Epithelial cell of esophagus (primary cell): ENCODE results near the gene TIMM22.
A peak's percentile ranks its signal among the peaks of the same experiment; 100 is the strongest.
"Not testable (repeated sequence)": the region's sequence is repeated elsewhere in the genome, so short reads cannot be mapped to it uniquely, and the experiment has no call there.

ENCODE experiments used
- DNase-seq: peaks from one replicate; pipeline ENCODE4 v3.0.0; 2010; ENCODE audit warnings: low read depth
- H3K4me3 ChIP-seq: 2 replicates; pipeline ENCODE4 v1.5.1; 2011; ENCODE audit warnings: mild to moderate bottlenecking, low read length, control low read depth
- CTCF ChIP-seq: IDR thresholded peaks from 2 replicates; pipeline ENCODE4 v1.5.1; 2011; ENCODE audit warnings: low read depth, mild to moderate bottlenecking, low read length, control low read depth, inconsistent platforms; ENCODE audit not compliant: insufficient read depth; ENCODE audit errors: missing control alignments

Gene TIMM22

GRCh38 chr17:1039511-1040215 lies 42.7 kb downstream of the TIMM22 start:
- no peak overlapping the region for H3K4me3 ChIP-seq
- TF ChIP-seq CTCF = no peak
- peak; percentile 15 for DNase-seq

- no peak for DNase-seq
- no peak for TF ChIP-seq CTCF
- H3K4me3 ChIP-seq = no peak overlapping the region
Observed at GRCh38 chr17:1040216-1040600, 43.3 kb downstream of the TIMM22 start.

- DNase-seq = no peak
- no peak for TF ChIP-seq CTCF
- H3K4me3 ChIP-seq = no peak overlapping the region
Observed at GRCh38 chr17:1041746-1042145, 44.8 kb downstream of the TIMM22 start.

- no peak for DNase-seq
- no peak for TF ChIP-seq CTCF
- H3K4me3 ChIP-seq = no peak overlapping the region
Observed at GRCh38 chr17:1042486-1042885, 45.6 kb downstream of the TIMM22 start.

GRCh38 chr17:1043601-1044251 lies 46.8 kb downstream of the TIMM22 start:
- no peak for DNase-seq
- no peak for TF ChIP-seq CTCF
- no peak overlapping the region for H3K4me3 ChIP-seq

- not testable (repeated sequence) for H3K4me3 ChIP-seq, DNase-seq
Observed at GRCh38 chr17:1044387-1045009, 47.6 kb downstream of the TIMM22 start.

GRCh38 chr17:1045456-1045855 lies 48.5 kb downstream of the TIMM22 start:
- TF ChIP-seq CTCF = no peak
- no peak overlapping the region for H3K4me3 ChIP-seq
- no peak for DNase-seq
